ENCODE data around the gene STAMBPL1. TPM values are rescaled to one million over a fixed set of nuclear protein-coding genes. Genes with fewer than 3 reads are reported as not detected.
A peak's percentile ranks its signal among the peaks of the same experiment; 100 is the strongest.

STAMBPL1 gene
- total and polyA plus RNA-seq, 2 donors (not counting 3 experiments of a cell fraction or from before 2014, with no cell fraction given), result 0.70 to 1.8 TPM

DNA sequence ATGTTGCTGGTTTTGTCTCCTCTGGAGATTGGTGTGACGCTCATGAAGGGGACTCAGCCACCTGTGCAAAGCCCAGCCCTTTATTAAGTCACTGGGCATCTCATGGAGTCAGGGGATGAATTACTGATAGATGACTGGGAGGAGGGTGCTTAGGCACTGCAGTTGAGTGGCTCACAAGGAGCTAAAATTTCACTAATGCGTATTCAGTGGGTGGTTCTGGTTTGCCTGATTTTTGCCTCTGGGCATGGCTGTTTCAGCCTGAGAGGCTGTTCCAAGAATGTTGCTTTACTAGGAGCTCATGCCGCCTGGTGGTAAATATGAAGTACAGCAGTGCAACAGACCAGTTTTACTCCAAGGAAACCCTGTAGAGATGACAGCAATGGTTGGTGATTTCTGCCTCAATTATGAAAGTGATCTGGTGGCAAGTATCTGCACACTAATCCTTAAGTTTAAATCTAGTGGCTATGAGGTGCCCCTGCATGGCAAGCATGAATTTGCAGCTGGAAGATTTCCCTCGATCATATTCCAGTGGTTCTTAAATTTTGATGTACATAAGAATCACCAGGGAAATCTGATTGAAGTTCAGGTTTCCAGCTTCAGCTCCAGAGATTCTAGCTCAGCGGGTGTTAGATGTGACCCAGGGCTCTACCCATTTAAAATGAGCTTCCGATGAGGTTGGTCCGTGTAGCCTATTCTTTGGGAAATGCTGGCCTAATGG, 52.7 kb downstream of the STAMBPL1 start:
- no peak overlapping the region for H3K4me2 ChIP-seq (ENCODE audit: insufficient read depth, low read length)
- no peaks in the 10 kb centered on the region for H4K20me1 ChIP-seq (replicated peaks; ENCODE audit: control insufficient read depth, extremely low read depth, insufficient read depth, low read length)
- no TSS peak for BruUV-seq (replicated peaks)
- no peak overlapping the region for H3K9ac ChIP-seq (replicated peaks; ENCODE audit: extremely low read depth, insufficient read depth, low read length)
- ChIA-PET POLR2A (no interaction called here), CTCF (interaction anchor here (0.5 to 11.9 kb wide), 57 partner anchors 9 to 429 kb away, joined by 3 to 584 read pairs (median 4); partner anchors contain the start of genes CH25H, FAS, RNLS and STAMBPL1)
- H3K36me3 ChIP-seq (ENCODE audit: control insufficient read depth in 2 of 2, extremely low read depth in 1 of 2, insufficient read depth in 2 of 2, low read length in 2 of 2), result no peaks in the 10 kb centered on the region
- no peaks in the 10 kb centered on the region for H3K9me3 ChIP-seq (replicated peaks; ENCODE audit: control insufficient read depth, insufficient read depth, low read length)
- no peak overlapping the region for H3K27ac ChIP-seq (ENCODE audit: insufficient read depth, low read depth, low read length)
- FAIRE-seq, result peak; percentile 94
- no peak overlapping the region for H2AFZ ChIP-seq (ENCODE audit: low read depth, low read length)
- no peaks in the 10 kb centered on the region for H3K9me1 ChIP-seq (replicated peaks; ENCODE audit: control insufficient read depth, extremely low read depth, insufficient read depth, low read length)
- peaks cover 4% of the 10 kb centered on the region for H3K4me1 ChIP-seq (ENCODE audit: control insufficient read depth, extremely low read depth, insufficient read depth, low read length)
- intact Hi-C loops (cut with micrococcal nuclease) (loop anchor here (1.0 to 5.0 kb wide), 6 partner anchors 50 to 780 kb away; partner anchors contain the start of gene RNLS), dilution Hi-C loops (cut with MboI; ENCODE audit: extremely low pct_ligation_motif_present, low sequenced_read_pairs) (no loop called here)
- no peaks in the 10 kb centered on the region for H3K79me2 ChIP-seq (ENCODE audit: control insufficient read depth, insufficient read depth, low read length)
- H3K27me3 ChIP-seq (ENCODE audit: control insufficient read depth in 2 of 2, insufficient read depth in 2 of 2, low read length in 2 of 2), result peaks cover 0 to 2% of the 10 kb centered on the region in 2 experiments
- DNase-seq (ENCODE audit: low read depth, low spot score), result peak; percentile 55
- H3K4me3 ChIP-seq (replicated peaks in 1 of 3; ENCODE audit: insufficient read depth in 1 of 3, low read depth in 1 of 3, low read length in 3 of 3), result no peak overlapping the region
- TF ChIP-seq, protein P1, sequence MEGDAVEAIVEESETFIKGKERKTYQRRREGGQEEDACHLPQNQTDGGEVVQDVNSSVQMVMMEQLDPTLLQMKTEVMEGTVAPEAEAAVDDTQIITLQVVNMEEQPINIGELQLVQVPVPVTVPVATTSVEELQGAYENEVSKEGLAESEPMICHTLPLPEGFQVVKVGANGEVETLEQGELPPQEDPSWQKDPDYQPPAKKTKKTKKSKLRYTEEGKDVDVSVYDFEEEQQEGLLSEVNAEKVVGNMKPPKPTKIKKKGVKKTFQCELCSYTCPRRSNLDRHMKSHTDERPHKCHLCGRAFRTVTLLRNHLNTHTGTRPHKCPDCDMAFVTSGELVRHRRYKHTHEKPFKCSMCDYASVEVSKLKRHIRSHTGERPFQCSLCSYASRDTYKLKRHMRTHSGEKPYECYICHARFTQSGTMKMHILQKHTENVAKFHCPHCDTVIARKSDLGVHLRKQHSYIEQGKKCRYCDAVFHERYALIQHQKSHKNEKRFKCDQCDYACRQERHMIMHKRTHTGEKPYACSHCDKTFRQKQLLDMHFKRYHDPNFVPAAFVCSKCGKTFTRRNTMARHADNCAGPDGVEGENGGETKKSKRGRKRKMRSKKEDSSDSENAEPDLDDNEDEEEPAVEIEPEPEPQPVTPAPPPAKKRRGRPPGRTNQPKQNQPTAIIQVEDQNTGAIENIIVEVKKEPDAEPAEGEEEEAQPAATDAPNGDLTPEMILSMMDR (IDR thresholded peaks at IDR 0.05; ENCODE audit: extremely low read depth in 1 of 2, insufficient read depth in 1 of 2, low read depth in 1 of 2, low read length in 2 of 2), result peak; percentile 75 to 84
- TF ChIP-seq GATA2 (IDR thresholded peaks at IDR 0.05; ENCODE audit: insufficient read depth, insufficient read length, low read depth, low read length), result no peak
- TF ChIP-seq POLR2A (IDR thresholded peaks at IDR 0.05; ENCODE audit: low read depth, low read length), result no peak
- TF ChIP-seq FOS (IDR thresholded peaks at IDR 0.05; ENCODE audit: borderline replicate concordance, insufficient read depth, low read length), result no peak
- TF ChIP-seq, protein P2, sequence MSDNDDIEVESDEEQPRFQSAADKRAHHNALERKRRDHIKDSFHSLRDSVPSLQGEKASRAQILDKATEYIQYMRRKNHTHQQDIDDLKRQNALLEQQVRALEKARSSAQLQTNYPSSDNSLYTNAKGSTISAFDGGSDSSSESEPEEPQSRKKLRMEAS (IDR thresholded peaks at IDR 0.05; ENCODE audit: insufficient read depth, insufficient read length), result no peak
- no peak for TF ChIP-seq EZH2 (IDR thresholded peaks at IDR 0.05; ENCODE audit: borderline replicate concordance, low read depth, low read length, severe bottlenecking)
- TF ChIP-seq JUN (IDR thresholded peaks at IDR 0.05; ENCODE audit: borderline replicate concordance, insufficient read depth, insufficient read length, low read depth), result no peak

Measured in endothelial cell of umbilical vein (primary cell).